Measurements from ENCODE around the gene POR.

The POR gene

DNA sequence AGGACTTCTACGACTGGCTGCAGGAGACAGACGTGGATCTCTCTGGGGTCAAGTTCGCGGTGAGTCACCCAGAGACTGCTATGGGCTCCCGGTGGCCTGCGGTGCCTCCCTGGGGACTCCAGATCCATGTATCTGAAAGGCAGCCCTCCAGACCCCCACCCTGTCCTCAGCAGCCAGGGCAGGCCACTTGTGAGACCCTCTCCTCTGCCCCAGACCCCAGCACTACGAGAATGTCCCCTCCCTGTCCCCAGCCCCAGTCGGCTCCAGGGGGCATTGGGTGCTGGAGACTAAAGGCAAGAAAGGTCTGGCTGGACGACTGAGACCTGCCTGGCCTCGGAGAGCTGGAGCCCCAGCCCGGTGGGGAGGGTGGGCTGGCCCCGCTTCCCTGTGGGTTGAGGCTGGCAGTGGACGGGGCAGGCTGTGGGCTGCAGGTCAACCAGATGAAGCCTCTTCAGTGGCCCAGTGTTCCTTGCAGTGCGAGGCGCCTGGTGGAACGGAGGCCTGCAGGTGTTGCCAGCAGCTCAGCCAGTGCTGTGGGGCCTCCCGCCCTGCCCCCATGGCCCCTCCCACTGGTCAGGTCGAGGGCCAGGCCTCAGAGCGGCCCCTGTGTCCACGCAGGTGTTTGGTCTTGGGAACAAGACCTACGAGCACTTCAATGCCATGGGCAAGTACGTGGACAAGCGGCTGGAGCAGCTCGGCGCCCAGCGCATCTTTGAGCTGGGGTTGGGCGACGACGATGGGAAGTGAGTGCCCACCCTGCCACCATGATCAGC, 65.7 kb downstream of the POR start:
- no peak for DNase-seq

GRCh38 chr7:75981203-75981452, 66.2 kb downstream of the POR start:
- DNase-seq, result no peak

- no peak for DNase-seq
These were observed 66.7 kb downstream of the POR start for GRCh38 chr7:75981453-75982305.

DNA sequence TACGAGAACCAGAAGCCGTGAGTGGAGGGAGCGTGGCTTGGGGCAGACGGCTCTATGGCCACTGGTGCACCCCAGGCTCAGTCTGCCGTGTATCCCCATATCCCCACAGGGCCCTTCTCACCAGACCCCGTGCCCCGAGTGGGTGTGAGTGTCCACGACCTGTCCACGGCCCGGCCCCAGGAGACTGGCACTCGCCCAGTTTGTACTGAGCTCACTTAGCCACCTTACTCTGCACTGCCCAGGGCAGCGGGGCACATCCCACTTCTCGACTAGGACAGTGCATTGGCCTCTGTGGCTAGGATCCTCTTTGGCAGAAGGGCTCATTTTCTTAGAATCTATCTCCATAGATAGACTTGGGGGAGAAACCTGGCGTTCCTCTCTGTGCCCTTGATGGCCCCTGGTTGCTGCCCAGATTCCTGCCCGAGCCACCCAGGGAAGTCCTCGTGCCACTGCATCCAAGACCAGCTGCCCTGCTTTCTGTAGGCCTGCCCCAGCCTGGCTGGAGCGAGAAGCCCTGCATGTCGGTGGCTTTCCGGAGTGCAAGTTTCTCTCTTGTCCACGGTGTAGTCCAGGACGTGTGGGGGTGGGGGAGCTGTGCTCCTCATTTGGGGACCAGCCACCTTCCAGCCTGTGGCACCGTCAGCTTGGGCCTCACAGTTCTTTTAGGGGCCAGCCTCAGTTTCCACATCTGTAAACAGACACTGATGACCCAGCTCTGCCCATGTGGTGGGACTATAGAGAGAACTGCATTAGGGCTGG, 67.5 kb downstream of the POR start:
- no peak for DNase-seq

DNA sequence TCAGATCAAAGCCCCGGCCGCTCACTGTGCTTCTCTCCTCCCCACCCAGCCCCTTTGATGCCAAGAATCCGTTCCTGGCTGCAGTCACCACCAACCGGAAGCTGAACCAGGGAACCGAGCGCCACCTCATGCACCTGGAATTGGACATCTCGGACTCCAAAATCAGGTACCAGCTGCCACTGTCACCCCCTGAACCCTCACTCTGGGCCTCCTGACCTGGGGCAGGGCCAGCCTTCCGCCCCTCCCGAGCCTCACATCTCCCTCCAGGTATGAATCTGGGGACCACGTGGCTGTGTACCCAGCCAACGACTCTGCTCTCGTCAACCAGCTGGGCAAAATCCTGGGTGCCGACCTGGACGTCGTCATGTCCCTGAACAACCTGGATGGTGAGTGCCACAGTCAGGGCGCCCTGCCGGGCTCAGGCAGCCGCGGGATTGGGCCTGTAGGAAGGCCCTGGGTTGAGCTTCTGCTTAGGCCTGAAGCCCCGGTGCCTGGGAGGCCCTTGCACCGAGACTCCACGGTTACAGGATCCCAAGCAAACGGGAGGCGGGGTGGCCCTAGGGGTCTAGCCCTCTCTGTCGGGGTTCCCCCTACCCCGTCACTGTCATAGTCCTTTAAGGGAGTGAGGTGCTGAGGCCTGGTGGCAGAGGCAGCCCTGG, 68.6 kb downstream of the POR start:
- DNase-seq, result no peak

DNA sequence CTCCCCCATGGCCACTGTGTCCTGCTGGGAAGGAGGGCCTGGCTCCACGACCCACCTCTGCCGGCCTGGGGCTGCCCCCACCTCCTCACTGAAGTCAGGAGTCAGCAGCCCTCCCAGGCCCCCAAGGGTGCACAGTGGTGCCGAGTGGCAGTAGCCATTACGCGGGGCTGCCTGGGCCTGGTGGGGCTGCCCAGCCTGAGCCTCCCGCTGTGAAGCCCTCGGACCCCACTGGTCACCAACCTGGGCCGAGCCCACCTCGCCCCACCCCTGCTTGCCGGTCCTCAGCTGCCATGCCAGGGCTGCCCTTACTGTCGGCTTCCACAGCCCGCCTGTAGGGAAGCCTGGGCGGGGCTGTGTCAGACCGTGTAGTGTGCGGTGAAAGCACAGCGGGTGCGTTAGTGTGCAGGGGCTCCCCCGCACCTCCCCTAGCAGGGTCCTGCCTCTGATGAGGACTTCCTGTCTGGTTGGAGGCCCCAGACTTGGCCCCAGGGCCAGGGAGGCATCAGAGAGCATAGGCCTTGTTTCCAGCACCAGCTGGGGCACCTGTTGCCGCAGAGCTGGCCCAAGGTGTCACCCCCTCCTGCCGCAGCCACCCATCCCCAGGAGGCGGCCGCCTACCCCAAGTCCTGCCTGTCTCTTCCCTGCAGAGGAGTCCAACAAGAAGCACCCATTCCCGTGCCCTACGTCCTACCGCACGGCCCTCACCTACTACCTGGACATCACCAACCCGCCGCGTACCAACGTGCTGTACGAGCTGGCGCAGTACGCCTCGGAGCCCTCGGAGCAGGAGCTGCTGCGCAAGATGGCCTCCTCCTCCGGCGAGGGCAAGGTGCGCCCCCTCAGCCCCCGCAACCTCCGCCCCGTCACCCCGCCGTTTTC, 69.4 kb downstream of the POR start:
- no peak for DNase-seq

GRCh38 chr7:75985009-75985517, 70.1 kb downstream of the POR start:
- no peak for DNase-seq

DNA sequence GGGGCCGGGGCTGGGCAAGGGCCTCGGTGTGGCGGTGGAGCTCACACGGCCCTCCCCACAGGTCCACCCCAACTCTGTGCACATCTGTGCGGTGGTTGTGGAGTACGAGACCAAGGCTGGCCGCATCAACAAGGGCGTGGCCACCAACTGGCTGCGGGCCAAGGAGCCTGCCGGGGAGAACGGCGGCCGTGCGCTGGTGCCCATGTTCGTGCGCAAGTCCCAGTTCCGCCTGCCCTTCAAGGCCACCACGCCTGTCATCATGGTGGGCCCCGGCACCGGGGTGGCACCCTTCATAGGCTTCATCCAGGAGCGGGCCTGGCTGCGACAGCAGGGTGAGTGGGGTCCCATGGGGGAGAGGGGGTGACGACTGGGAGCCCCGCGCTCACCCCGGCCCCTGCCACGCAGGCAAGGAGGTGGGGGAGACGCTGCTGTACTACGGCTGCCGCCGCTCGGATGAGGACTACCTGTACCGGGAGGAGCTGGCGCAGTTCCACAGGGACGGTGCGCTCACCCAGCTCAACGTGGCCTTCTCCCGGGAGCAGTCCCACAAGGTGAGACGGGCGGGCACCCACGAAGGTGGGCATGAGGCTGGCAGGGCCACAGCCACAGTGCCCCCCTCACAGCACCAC, 70.7 kb downstream of the POR start:
- DNase-seq, result no peak

DNA sequence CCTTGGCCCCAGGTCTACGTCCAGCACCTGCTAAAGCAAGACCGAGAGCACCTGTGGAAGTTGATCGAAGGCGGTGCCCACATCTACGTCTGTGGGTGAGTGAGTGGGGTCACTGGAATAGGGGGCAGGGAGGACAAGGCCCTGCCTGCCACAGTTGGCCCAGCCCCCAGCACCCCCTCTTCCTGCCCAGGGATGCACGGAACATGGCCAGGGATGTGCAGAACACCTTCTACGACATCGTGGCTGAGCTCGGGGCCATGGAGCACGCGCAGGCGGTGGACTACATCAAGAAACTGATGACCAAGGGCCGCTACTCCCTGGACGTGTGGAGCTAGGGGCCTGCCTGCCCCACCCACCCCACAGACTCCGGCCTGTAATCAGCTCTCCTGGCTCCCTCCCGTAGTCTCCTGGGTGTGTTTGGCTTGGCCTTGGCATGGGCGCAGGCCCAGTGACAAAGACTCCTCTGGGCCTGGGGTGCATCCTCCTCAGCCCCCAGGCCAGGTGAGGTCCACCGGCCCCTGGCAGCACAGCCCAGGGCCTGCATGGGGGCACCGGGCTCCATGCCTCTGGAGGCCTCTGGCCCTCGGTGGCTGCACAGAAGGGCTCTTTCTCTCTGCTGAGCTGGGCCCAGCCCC, 71.3 kb downstream of the POR start:
- no peak for DNase-seq

GRCh38 chr7:75987026-75987804, 72.3 kb downstream of the POR start:
- DNase-seq, result no peak

DNA sequence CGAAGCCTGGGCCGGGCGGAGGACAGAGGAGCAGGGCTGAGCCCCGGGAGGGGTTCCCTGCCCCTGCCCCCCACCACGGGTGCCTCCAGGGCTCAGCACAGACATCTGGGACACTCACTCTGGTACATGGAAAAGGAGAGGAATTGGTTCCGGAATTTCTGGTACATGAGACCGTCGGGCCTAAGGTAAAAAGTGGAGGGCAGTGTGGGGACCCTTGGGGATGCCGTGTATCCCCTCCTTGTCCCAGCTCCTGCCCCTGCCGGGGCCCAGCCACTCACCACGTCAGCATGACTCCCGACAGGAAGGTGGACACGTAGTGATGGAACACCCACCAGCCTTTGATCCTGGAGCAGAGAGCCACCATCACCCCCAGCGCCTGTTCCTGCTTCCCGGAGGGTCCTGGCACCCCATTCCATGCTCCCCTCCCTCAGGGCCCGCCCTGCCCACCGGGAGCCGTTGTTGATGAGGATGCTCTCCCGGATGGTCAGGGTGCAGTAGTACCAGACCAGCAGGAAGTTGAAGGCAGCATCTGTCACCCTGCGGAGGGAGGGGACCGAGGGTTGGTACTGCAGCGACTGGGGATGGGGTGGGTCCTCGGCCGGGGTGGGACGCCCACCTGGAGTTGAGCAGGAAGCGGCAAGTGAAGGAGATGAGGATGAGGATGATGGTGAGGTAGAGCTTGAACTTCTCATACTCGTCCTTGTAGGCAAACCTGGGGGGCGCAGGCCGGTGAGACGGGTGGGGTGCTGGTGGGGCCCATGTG, 73.0 kb downstream of the POR start:
- DNase-seq, result no peak

- DNase-seq, result no peak
These were observed 73.9 kb downstream of the POR start for GRCh38 chr7:75988568-75989499.

GRCh38 chr7:75989500-75990388, 74.8 kb downstream of the POR start:
- no peak for DNase-seq

- DNase-seq, result no peak
These were observed 76.7 kb downstream of the POR start for GRCh38 chr7:75991531-75992082.

- DNase-seq, result no peak
These were observed 77.3 kb downstream of the POR start for GRCh38 chr7:75992083-75992755.

Data from HCEC 1CT (cell line).